ENCODE measurements around the gene FARS2.
A peak's percentile ranks its signal among the peaks of the same experiment; 100 is the strongest.
"Not testable (repeated sequence)": the region's sequence is repeated elsewhere in the genome, so short reads cannot be mapped to it uniquely, and the experiment has no call there.

FARS2 gene

GRCh38 chr6:5652406-5653137 is 391.3 kb downstream of the FARS2 start:
- no peak for DNase-seq

GRCh38 chr6:5653801-5654200 is 392.5 kb downstream of the FARS2 start:
- DNase-seq = no peak

GRCh38 chr6:5656226-5656625 is 394.9 kb downstream of the FARS2 start:
- DNase-seq = no peak

GRCh38 chr6:5656695-5657094 is 395.4 kb downstream of the FARS2 start:
- not testable (repeated sequence) for DNase-seq

GRCh38 chr6:5657684-5658430 is 396.5 kb downstream of the FARS2 start:
- peak; percentile 42 for DNase-seq

- peak; percentile 20 for DNase-seq
Measured at GRCh38 chr6:5659467-5659866, 398.2 kb downstream of the FARS2 start.

- no peak for DNase-seq
Measured at GRCh38 chr6:5660772-5661171, 399.5 kb downstream of the FARS2 start.

GRCh38 chr6:5662797-5663196 is 401.5 kb downstream of the FARS2 start:
- DNase-seq = no peak

GRCh38 chr6:5663259-5663658 is 401.9 kb downstream of the FARS2 start:
- DNase-seq = peak; percentile 25

GRCh38 chr6:5663739-5664138 is 402.4 kb downstream of the FARS2 start:
- DNase-seq = no peak

GRCh38 chr6:5664149-5664548 is 402.8 kb downstream of the FARS2 start:
- no peak for DNase-seq

GRCh38 chr6:5665173-5665572 is 403.9 kb downstream of the FARS2 start:
- DNase-seq = no peak

- no peak for DNase-seq
Measured at GRCh38 chr6:5665667-5666066, 404.4 kb downstream of the FARS2 start.

- DNase-seq = no peak
Measured at GRCh38 chr6:5666695-5667094, 405.4 kb downstream of the FARS2 start.

- no peak for DNase-seq
Measured at GRCh38 chr6:5667737-5668136, 406.4 kb downstream of the FARS2 start.

GRCh38 chr6:5670381-5670780 is 409.1 kb downstream of the FARS2 start:
- DNase-seq = no peak

- peak; percentile 78 for DNase-seq
Measured at GRCh38 chr6:5670811-5671561, 409.7 kb downstream of the FARS2 start.

- peak; percentile 62 for DNase-seq
Measured at GRCh38 chr6:5671601-5672559, 410.6 kb downstream of the FARS2 start.

GRCh38 chr6:5672581-5673011 is 411.3 kb downstream of the FARS2 start:
- peak; percentile 95 for DNase-seq

GRCh38 chr6:5673019-5673790 is 411.9 kb downstream of the FARS2 start:
- no peak for DNase-seq

GRCh38 chr6:5674141-5674540 is 412.8 kb downstream of the FARS2 start:
- no peak for DNase-seq

- no peak for DNase-seq
Measured at GRCh38 chr6:5674721-5675120, 413.4 kb downstream of the FARS2 start.
